Tibial nerve (tissue), 4 donors: ENCODE data around the gene SLC2A6. TPM values are rescaled to one million over a fixed set of nuclear protein-coding genes. Genes with fewer than 3 reads are reported as not detected.

Experiments used
- DNase-seq, 2 donors: peaks; one replicate each; pipeline ENCODE4 v3.0.0-alpha.2; 2019; ENCODE audit warnings: low spot score in 2 of 2
- H3K27ac ChIP-seq, 4 donors: fragments of 200-600 bp; sonication (generic) in 3 of 4; one replicate each; pipeline ENCODE4 v1.5.1; 2017 to 2019; ENCODE audit warnings: mild to moderate bottlenecking in 1 of 4
- H3K27me3 ChIP-seq, 2 donors: fragments of 200-600 bp; sonication (generic) in 1 of 2; one replicate each; pipeline versions ENCODE4 v1.5.1 to v1.6.0; 2017 to 2019
- H3K36me3 ChIP-seq, 3 donors: fragments of 200-600 bp; sonication (generic); one replicate each; pipeline ENCODE4 v1.5.1; 2018 to 2019
- H3K4me1 ChIP-seq, 4 donors: fragments of 200-600 bp; sonication (generic) in 3 of 4; one replicate each; pipeline ENCODE4 v1.5.1; 2017 to 2019
- H3K4me3 ChIP-seq, 4 donors: fragments of 200-600 bp; sonication (generic) in 3 of 4; one replicate each; pipeline ENCODE4 v1.5.1; 2017 to 2019; ENCODE audit warnings: mild to moderate bottlenecking in 1 of 4, moderate library complexity in 1 of 4
- H3K9me3 ChIP-seq, 4 donors: fragments of 200-600 bp; sonication (generic) in 3 of 4; one replicate each; pipeline ENCODE4 v1.5.1; 2017 to 2019
- EP300 ChIP-seq, 2 donors: sonication (generic); formaldehyde crosslinking; IDR thresholded peaks; one replicate each; pipeline ENCODE4 v1.6.1; 2017; ENCODE audit warnings: antibody characterized with exemption in 2 of 2, mild to moderate bottlenecking in 1 of 2
- POLR2A ChIP-seq, 2 donors: fragments of 450-650 bp; IDR thresholded peaks; one replicate each; pipeline ENCODE4 v1.6.1; 2017; ENCODE audit warnings: antibody characterized with exemption in 2 of 2, mild to moderate bottlenecking in 2 of 2, moderate library complexity in 2 of 2
- WGBS, 2 donors: methylation state at CpG; one replicate each; pipeline ENCODE4 v1.1.5; 2018; 5-methylcytosine and 5-hydroxymethylcytosine counted together
- total RNA-seq, 4 donors: library from RNA; depleted of rRNA; stranded (reverse); fragments of >200 nt; gene quantifications; one replicate each; pipeline ENCODE4 v1.1.0, GENCODE V29; 2016
- TF ChIP-seq, protein P1 (sequence below), 5 experiments: fragments of 200-600 bp in 3 of 5; fragments of 450-650 bp in 2 of 5; sonication (generic) in 3 of 5; IDR thresholded peaks; one replicate each; pipeline ENCODE4 v1.5.1; 2016 to 2019; ENCODE audit warnings: antibody characterized with exemption in 5 of 5, mild to moderate bottlenecking in 3 of 5, moderate library complexity in 2 of 5

The SLC2A6 gene
- total RNA-seq, 4 donors from 2014 or later, result 2.1 to 6.3 (median 3.0) TPM

DNA sequence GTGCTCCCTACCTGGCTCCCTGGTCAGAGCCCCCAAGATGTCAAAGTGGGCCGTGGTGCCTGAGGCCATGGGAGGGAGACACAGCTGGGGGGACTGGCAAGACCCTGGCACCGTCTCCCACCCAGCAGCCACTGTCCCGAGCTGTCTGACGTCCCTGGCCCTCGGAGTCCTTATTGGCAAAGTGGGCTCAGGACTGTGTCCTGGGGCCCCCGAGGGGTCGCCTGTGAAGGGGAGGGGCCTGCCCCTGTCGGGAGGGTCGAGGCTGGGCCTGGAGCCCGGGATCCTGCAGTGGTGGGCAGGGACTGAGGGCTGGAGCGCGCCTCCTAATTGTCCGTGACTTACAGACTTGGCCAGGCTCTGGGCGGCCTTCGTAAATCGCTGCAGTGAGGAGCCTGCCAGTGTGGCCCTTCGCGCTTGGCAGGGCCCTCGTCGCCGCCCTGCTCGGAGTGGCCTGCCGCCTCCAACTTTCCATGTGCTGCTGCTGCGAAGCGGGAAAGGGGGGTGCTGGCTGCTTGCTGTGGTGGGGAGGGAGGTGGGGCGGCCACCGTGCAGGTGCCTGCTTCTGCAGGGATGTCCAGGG lies 32.1 kb upstream of the SLC2A6 start:
- Histone ChIP-seq H3K27ac (no peak overlapping the region), H3K9me3 (no peaks in the 10 kb centered on the region), H3K27me3 (no peaks in the 10 kb centered on the region), H3K4me3 (no peak overlapping the region), H3K4me1 (peaks cover 0 to 57% (median 20%) of the 10 kb centered on the region in 4 donors), H3K36me3 (no peaks in the 10 kb centered on the region)
- DNase-seq, result no peak
- TF ChIP-seq EP300 (IDR thresholded peaks at IDR 0.05) (no peak), POLR2A (IDR thresholded peaks at IDR 0.05) (no peak)
- TF ChIP-seq, protein P1, sequence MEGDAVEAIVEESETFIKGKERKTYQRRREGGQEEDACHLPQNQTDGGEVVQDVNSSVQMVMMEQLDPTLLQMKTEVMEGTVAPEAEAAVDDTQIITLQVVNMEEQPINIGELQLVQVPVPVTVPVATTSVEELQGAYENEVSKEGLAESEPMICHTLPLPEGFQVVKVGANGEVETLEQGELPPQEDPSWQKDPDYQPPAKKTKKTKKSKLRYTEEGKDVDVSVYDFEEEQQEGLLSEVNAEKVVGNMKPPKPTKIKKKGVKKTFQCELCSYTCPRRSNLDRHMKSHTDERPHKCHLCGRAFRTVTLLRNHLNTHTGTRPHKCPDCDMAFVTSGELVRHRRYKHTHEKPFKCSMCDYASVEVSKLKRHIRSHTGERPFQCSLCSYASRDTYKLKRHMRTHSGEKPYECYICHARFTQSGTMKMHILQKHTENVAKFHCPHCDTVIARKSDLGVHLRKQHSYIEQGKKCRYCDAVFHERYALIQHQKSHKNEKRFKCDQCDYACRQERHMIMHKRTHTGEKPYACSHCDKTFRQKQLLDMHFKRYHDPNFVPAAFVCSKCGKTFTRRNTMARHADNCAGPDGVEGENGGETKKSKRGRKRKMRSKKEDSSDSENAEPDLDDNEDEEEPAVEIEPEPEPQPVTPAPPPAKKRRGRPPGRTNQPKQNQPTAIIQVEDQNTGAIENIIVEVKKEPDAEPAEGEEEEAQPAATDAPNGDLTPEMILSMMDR (IDR thresholded peaks at IDR 0.05), result no peak
- 68 to 80% methylated on average over 8 to 22 of the region's 27 CpGs for WGBS, 2 donors

DNA sequence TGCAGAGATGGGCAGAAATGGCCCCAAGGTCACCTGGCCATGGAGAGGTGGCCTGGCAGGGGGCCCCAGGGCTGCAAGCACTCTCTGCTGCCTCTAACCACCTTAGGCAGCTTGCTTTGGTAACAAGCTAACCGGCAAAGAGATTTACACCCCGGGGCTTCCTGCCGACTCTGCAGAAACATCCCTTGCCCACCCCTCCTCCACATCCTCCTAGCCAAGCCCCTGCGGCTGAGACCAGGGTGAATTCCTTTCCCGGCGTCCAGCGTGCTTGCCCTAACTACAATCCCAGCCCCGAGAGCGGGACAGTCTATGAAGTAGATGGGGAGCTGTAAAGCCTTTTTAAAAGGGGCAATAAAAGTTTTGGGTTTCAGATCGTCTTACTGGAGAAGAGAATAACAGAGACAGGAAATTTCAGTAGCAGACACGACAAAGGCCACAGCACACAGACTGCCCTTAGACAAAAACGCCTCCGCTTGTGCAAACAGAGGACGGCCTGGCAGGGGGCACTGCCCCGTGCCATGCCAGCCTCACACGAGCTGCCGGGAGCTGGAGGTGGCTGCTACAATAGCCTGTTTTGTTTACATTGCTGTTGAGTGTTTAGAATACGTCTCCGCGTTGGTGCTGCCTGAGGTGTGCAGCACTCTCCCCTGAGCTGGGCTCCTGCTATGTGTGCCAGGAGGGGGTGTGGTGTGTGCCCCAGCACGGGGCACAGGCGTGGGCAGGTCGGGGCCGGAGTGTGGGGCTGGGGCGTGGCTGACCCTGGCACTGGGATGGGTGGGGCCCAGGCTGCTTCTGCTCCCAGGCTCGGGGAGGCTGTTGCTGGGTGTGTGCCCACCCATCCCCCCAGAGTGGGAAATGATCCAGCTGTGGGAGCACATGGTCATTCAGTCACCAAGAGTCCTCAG lies 30.5 kb upstream of the SLC2A6 start:
- Histone ChIP-seq H3K4me3 (no peak overlapping the region), H3K36me3 (no peaks in the 10 kb centered on the region), H3K9me3 (no peaks in the 10 kb centered on the region), H3K27ac (peak overlapping the region in 2 of 4 donors; percentile 1 to 60), H3K27me3 (no peaks in the 10 kb centered on the region), H3K4me1 (peaks cover 0 to 59% (median 18%) of the 10 kb centered on the region in 4 donors)
- no peak for DNase-seq
- TF ChIP-seq POLR2A (IDR thresholded peaks at IDR 0.05), result no peak
- TF ChIP-seq EP300 (IDR thresholded peaks at IDR 0.05), result peak in 1 of 2 donors; percentile 29
- WGBS, 2 donors, result 7 to 11% methylated on average over 23 to 24 of the region's 26 CpGs

DNA sequence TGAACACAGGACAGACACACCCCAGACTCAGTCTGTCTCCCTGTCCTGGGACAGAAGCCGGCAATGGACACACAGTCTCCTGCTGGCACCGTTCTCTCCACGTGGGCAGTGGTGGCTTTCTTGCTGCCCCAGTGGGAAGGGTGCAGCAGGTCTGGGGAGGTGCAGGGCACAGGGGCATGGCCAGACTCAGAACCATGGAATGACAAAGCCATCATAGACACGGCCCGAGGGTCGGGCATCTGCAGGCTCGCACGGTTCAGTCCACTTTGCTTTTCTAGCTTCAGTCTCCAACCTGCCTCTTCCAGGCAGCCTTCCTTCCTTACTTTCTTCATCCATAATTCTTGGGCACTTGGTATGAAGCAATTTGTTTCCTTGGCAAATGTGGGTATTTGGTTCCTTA lies 29.1 kb upstream of the SLC2A6 start:
- Histone ChIP-seq H3K27me3 (no peaks in the 10 kb centered on the region), H3K27ac (peak overlapping the region in 1 of 4 donors; percentile 78), H3K4me1 (peaks cover 0 to 47% (median 13%) of the 10 kb centered on the region in 4 donors), H3K4me3 (no peak overlapping the region), H3K36me3 (no peaks in the 10 kb centered on the region), H3K9me3 (peaks cover 0 to under 1% (median 0%) of the 10 kb centered on the region in 4 donors)
- TF ChIP-seq POLR2A (IDR thresholded peaks at IDR 0.05) (no peak), EP300 (IDR thresholded peaks at IDR 0.05) (no peak)
- TF ChIP-seq, protein P1 (IDR thresholded peaks at IDR 0.05), result no peak
- no peak for DNase-seq
- 76 to 84% methylated on average over 5 to 8 of the region's 8 CpGs for WGBS, 2 donors

DNA sequence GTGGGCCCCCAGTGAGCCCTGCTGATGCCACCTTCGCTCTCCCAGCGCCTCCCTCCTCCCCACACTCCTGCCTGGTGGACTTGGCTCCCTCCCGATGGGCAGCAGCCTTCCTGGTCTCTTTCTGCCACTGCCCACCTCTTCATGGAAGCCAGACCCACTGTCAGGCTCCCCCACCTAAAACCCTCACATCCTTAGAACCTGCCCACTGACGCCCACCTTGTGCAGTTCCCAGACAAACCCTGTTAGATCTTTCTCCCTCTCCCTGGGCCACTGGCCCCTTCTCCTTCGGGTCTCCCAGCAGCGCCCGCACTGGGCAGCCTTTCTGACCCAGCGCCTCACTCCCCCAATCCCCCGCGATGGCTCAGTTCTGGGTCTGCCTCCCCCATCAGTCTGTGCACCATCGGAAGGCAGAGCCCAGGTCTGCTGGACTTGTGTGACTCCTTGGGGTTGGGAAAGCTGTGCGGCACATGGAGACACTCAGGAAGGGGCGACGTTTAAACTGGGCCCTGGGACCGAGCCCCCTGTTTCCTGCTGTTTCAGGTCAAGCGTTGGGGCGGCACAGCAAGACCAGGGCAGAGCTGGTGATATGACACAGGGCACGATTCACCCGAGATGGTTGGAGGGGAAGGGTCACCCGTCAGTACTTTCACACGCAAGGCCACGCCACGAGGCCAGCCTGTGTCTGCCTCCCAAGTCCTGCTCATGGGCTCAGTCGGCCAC lies 28.5 kb upstream of the SLC2A6 start:
- 87% methylated on average over 23 to 24 of the region's 24 CpGs for WGBS, 2 donors
- peak overlapping the region in 3 of 4 donors; percentile 13 to 78 (median 71) for H3K27ac ChIP-seq
- peaks cover 0 to 47% (median 13%) of the 10 kb centered on the region in 4 donors for H3K4me1 ChIP-seq
- DNase-seq, result no peak
- no peaks in the 10 kb centered on the region for H3K27me3 ChIP-seq
- H3K36me3 ChIP-seq, result no peaks in the 10 kb centered on the region
- H3K4me3 ChIP-seq, result no peak overlapping the region
- TF ChIP-seq POLR2A (IDR thresholded peaks at IDR 0.05) (no peak), EP300 (IDR thresholded peaks at IDR 0.05) (no peak)
- TF ChIP-seq, protein P1 (IDR thresholded peaks at IDR 0.05), result no peak
- peaks cover 0 to 7% (median under 1%) of the 10 kb centered on the region in 4 donors for H3K9me3 ChIP-seq

DNA sequence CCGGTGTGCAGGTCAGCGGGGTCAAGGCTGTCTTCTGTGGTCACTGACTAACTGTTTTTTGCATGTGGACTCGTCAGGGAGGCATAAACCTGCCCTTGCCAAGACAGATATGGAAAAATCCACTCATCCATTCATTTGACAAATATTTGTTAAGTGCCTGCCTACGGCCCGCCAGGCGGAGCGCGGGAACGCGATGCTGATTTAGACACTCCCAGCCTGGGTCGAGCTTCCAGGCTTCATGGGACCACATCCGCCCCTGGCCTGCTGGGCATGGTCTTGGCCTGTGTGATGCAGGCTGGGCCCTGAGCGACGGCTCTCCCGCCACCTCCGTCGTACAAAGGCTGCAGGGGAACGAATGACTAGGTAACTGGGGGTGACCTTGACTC lies 27.7 kb upstream of the SLC2A6 start:
- DNase-seq, result peak; percentile 71 to 72
- Histone ChIP-seq H3K4me1 (peaks cover 0 to 47% (median 13%) of the 10 kb centered on the region in 4 donors), H3K9me3 (peaks cover 0 to 15% (median 4%) of the 10 kb centered on the region in 4 donors), H3K27me3 (no peaks in the 10 kb centered on the region), H3K36me3 (peaks cover 0 to 1% (median 0%) of the 10 kb centered on the region in 3 donors), H3K4me3 (no peak overlapping the region), H3K27ac (peak overlapping the region in 2 of 4 donors; percentile 71 to 78)
- TF ChIP-seq POLR2A (IDR thresholded peaks at IDR 0.05) (no peak), EP300 (IDR thresholded peaks at IDR 0.05) (peak in 1 of 2 donors; percentile 76)
- TF ChIP-seq, protein P1 (IDR thresholded peaks at IDR 0.05), result peak in 2 of 5 experiments; percentile 9 to 10
- 69 to 75% methylated on average over 17 to 18 of the region's 18 CpGs for WGBS, 2 donors
